ENCODE results near the gene AARS1.

- no peak for TF ChIP-seq TAF1 (IDR thresholded peaks at IDR 0.05; ENCODE audit: borderline replicate concordance, insufficient read depth, low read length)
- TF ChIP-seq POLR2AphosphoS5 (IDR thresholded peaks at IDR 0.05; ENCODE audit: low read depth, low read length) = no peak
- TF ChIP-seq SIN3A (IDR thresholded peaks at IDR 0.05; ENCODE audit: borderline replicate concordance, insufficient read depth, low read length) = no peak
- TF ChIP-seq REST (IDR thresholded peaks at IDR 0.05; ENCODE audit: insufficient read depth in 1 of 2, low read depth in 2 of 2, low read length in 2 of 2) = no peak
Observed at GRCh38 chr16:70331091-70331490, 41.8 kb upstream of the AARS1 start.
